Measurements from ENCODE around the gene PTPN1.

The PTPN1 gene

DNA sequence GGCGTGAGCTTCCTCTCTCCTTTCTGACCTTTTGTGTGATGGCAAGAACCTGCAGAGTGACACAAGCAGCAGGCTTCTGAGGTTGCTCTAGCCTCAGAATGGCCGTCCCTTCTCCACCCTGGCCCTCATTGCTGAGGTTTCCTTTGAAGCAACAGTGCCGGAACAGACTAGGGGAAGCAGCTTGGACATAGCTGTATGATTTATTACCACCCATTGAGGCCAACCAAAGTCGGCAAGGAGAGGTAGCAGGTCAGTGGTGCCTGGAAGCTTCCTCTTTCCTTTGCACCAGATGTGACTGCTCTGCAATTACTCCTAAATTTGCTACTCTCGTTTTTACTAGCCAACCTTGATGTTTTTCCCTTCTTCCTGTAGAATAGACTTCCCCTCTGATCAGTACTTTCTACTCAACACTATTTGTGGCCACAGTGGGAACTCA is 31.4 kb downstream of the PTPN1 start (continued):
- TF ChIP-seq KLF16 (tag by site-specific recombination; IDR thresholded peaks at IDR 0.05), result no peak
- no peak for TF ChIP-seq IKZF3 (tag by site-specific recombination; IDR thresholded peaks at IDR 0.05)
- TF ChIP-seq ZNF350 (tag by site-specific recombination; IDR thresholded peaks at IDR 0.05), result no peak
- TF ChIP-seq ZNF292 (tag by site-specific recombination; IDR thresholded peaks at IDR 0.05; ENCODE audit: borderline replicate concordance, low read depth), result no peak
- TF ChIP-seq ZNF777 (tag by site-specific recombination; IDR thresholded peaks at IDR 0.05; ENCODE audit: borderline replicate concordance), result no peak
- no peak for TF ChIP-seq ZNF311 (tag by site-specific recombination; IDR thresholded peaks at IDR 0.05; ENCODE audit: borderline replicate concordance)
- TF ChIP-seq ZNF707 (tag by site-specific recombination; IDR thresholded peaks at IDR 0.05), result no peak

DNA sequence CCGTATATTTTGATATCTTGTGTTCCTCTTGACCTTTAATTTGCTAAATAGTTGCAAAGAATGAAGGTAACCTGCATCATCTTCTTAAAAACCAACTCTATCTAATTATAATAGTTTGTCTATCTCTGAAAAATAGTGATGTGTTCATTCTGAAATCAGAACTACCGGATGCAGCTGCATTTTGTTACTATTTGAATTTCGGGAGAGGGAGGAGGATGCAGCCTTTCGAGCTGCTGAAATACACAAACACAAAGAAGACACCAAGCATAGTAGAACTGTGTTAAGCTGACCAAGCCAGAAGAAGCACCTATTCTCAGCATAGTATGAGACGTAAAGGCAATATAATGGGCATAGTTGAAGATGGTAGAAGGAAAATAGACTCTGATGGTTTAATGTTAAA is 33.1 kb downstream of the PTPN1 start:
- Histone ChIP-seq H3K27ac (ENCODE audit: extremely low read depth, low read depth, low read length) (no peak overlapping the region), H3K36me3 (ENCODE audit: control insufficient read depth in 2 of 2, insufficient read depth in 1 of 2, low read length in 2 of 2) (peaks cover 0 to under 1% of the 10 kb centered on the region in 2 experiments; a peak in 2 of 3 replicates), H3K9me3 (ENCODE audit: control insufficient read depth, insufficient read depth, low read depth, low read length) (no peaks in the 10 kb centered on the region), H3K4me3 (ENCODE audit: low read depth, low read length) (no peak overlapping the region), H3K4me1 (ENCODE audit: control insufficient read depth, insufficient read depth, low read length) (no peaks in the 10 kb centered on the region)
- ChIA-PET POLR2A (no interaction called here), CTCF (interaction anchor here (0.7 kb wide), 1 partner anchor 198 kb away, joined by 3 read pairs; no protein-coding TSS in a partner anchor)
- TF ChIP-seq ZNF660 (tag by site-specific recombination; IDR thresholded peaks at IDR 0.05), result no peak
- TF ChIP-seq, protein P1, sequence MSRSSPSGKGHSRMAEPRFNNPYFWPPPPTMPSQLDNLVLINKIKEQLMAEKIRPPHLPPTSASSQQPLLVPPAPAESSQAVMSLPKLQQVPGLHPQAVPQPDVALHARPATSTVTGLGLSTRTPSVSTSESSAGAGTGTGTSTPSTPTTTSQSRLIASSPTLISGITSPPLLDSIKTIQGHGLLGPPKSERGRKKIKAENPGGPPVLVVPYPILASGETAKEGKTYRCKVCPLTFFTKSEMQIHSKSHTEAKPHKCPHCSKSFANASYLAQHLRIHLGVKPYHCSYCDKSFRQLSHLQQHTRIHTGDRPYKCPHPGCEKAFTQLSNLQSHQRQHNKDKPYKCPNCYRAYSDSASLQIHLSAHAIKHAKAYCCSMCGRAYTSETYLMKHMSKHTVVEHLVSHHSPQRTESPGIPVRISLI (tag by site-specific recombination; IDR thresholded peaks at IDR 0.05), result no peak
- TF ChIP-seq ZIC2 (tag by site-specific recombination; IDR thresholded peaks at IDR 0.05), result no peak
- no peak for TF ChIP-seq ZNF747 (tag by site-specific recombination; IDR thresholded peaks at IDR 0.05)
- TF ChIP-seq ZFHX2 (tag by site-specific recombination; conservative IDR thresholded peaks at IDR 0.05), result no peak

DNA sequence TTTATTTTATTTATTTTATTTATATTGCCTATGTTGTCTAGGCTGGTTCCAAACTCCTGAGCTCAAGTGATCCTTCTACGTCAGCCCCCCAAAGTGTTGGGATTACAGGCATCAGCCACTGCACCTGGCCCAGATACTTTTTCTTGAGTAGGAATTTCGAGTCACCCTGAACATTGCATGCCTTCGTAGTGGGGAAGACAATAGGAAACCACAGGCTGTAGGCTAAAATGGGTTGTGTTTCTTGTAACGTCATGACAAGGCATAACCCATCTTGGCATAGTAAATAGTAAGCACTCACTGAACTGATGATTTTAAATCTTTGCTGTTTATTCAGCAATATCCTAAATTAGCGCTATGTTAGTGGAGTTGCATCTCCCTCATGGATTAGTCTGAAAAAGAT is 34.9 kb downstream of the PTPN1 start:
- TF ChIP-seq SP7 (tag by site-specific recombination; IDR thresholded peaks at IDR 0.05), result no peak
- no peak for TF ChIP-seq KLF10 (tag by site-specific recombination; IDR thresholded peaks at IDR 0.05)
- TF ChIP-seq, protein P2, sequence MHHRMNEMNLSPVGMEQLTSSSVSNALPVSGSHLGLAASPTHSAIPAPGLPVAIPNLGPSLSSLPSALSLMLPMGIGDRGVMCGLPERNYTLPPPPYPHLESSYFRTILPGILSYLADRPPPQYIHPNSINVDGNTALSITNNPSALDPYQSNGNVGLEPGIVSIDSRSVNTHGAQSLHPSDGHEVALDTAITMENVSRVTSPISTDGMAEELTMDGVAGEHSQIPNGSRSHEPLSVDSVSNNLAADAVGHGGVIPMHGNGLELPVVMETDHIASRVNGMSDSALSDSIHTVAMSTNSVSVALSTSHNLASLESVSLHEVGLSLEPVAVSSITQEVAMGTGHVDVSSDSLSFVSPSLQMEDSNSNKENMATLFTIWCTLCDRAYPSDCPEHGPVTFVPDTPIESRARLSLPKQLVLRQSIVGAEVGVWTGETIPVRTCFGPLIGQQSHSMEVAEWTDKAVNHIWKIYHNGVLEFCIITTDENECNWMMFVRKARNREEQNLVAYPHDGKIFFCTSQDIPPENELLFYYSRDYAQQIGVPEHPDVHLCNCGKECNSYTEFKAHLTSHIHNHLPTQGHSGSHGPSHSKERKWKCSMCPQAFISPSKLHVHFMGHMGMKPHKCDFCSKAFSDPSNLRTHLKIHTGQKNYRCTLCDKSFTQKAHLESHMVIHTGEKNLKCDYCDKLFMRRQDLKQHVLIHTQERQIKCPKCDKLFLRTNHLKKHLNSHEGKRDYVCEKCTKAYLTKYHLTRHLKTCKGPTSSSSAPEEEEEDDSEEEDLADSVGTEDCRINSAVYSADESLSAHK (tag by site-specific recombination; IDR thresholded peaks at IDR 0.05), result no peak
- no peak for TF ChIP-seq TRIM28 (IDR thresholded peaks at IDR 0.05; ENCODE audit: borderline replicate concordance, low read length)
- no peak for TF ChIP-seq GFI1B (tag by site-specific recombination; IDR thresholded peaks at IDR 0.05)
- TF ChIP-seq, protein P3, sequence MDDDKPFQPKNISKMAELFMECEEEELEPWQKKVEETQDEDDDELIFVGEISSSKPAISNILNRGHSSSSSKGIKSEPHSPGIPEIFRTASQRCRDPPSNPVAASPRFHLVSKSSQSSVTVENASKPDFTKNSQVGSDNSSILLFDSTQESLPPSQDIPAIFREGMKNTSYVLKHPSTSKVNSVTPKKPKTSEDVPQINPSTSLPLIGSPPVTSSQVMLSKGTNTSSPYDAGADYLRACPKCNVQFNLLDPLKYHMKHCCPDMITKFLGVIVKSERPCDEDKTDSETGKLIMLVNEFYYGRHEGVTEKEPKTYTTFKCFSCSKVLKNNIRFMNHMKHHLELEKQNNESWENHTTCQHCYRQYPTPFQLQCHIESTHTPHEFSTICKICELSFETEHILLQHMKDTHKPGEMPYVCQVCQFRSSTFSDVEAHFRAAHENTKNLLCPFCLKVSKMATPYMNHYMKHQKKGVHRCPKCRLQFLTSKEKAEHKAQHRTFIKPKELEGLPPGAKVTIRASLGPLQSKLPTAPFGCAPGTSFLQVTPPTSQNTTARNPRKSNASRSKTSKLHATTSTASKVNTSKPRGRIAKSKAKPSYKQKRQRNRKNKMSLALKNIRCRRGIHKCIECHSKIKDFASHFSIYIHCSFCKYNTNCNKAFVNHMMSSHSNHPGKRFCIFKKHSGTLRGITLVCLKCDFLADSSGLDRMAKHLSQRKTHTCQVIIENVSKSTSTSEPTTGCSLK (tag by site-specific recombination; IDR thresholded peaks at IDR 0.05), result no peak
- no peaks in the 10 kb centered on the region for H3K9me3 ChIP-seq (ENCODE audit: control insufficient read depth, insufficient read depth, low read depth, low read length)
- H3K27ac ChIP-seq (ENCODE audit: extremely low read depth, low read depth, low read length), result no peak overlapping the region
- peaks cover 4 to 5% of the 10 kb centered on the region in 2 experiments; a peak in 2 of 3 replicates for H3K36me3 ChIP-seq (ENCODE audit: control insufficient read depth in 2 of 2, insufficient read depth in 1 of 2, low read length in 2 of 2)
- ChIA-PET CTCF (interaction anchor here (1.0 to 1.1 kb wide), 2 partner anchors 42 to 358 kb away, joined by 3 read pairs; no protein-coding TSS in a partner anchor), POLR2A (interaction anchor here (0.5 kb wide), 1 partner anchor 199 kb away, joined by 6 read pairs; no protein-coding TSS in a partner anchor)
- H3K4me1 ChIP-seq (ENCODE audit: control insufficient read depth, insufficient read depth, low read length), result no peaks in the 10 kb centered on the region
- H3K4me3 ChIP-seq (ENCODE audit: low read depth, low read length), result no peak overlapping the region
